Ovary (tissue), 3 donors: Measurements from ENCODE around the gene NFASC.

ENCODE experiments used
- EP300 ChIP-seq: sonication (generic); formaldehyde crosslinking; IDR thresholded peaks from one replicate; pipeline ENCODE4 v1.6.1; 2017; ENCODE audit warnings: antibody characterized with exemption
- POLR2A ChIP-seq: fragments of 450-650 bp; IDR thresholded peaks from one replicate; pipeline ENCODE4 v1.6.1; 2017; ENCODE audit warnings: antibody characterized with exemption, mild to moderate bottlenecking, moderate library complexity
- TF ChIP-seq, protein P1 (sequence below), 3 donors: fragments of 450-650 bp in 2 of 3; fragments of 200-600 bp in 1 of 3; IDR thresholded peaks; one replicate each; pipeline versions ENCODE4 v1.5.1 to v1.8.0; 2016 to 2022; ENCODE audit warnings: antibody characterized with exemption in 3 of 3, mild to moderate bottlenecking in 1 of 3
- donor health status: DM: no; HTN: no; CAD: no.

DNA sequence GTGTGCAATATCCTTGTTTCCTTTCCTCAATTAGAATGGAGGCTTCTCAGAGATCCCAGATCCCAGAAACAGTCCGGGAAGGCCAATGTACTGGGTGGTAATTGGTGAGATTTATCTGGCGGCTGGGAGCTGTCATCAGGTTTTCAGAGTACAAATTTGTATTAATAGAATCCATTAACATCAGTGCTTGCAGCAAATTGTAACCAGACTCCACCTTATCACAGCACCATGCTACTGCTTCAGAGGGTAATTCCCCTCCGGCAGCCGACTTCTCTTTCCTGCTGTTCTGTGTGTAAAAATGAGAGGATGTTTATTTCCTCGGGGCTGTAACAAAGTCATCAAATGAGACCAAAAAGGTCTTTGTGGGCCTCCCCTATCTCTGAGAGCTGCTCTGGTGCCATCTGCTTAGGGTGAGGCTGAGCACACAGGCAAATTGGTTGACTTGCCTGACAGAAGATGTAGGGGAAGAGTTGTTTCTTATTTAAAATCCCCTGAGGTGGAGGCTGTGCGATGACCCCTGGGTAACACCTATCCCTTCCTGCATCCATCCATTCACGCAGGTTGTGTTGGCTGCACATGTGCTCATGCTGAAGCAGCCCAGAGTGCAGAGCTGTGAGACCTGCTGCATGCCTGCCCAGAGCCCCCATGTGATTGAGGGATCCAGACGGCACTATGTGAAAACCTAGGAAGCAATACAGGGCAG is 19.2 kb downstream of the NFASC start:
- TF ChIP-seq, protein P1, sequence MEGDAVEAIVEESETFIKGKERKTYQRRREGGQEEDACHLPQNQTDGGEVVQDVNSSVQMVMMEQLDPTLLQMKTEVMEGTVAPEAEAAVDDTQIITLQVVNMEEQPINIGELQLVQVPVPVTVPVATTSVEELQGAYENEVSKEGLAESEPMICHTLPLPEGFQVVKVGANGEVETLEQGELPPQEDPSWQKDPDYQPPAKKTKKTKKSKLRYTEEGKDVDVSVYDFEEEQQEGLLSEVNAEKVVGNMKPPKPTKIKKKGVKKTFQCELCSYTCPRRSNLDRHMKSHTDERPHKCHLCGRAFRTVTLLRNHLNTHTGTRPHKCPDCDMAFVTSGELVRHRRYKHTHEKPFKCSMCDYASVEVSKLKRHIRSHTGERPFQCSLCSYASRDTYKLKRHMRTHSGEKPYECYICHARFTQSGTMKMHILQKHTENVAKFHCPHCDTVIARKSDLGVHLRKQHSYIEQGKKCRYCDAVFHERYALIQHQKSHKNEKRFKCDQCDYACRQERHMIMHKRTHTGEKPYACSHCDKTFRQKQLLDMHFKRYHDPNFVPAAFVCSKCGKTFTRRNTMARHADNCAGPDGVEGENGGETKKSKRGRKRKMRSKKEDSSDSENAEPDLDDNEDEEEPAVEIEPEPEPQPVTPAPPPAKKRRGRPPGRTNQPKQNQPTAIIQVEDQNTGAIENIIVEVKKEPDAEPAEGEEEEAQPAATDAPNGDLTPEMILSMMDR (IDR thresholded peaks at IDR 0.05), result no peak
- TF ChIP-seq EP300 (no peak), POLR2A (no peak)
